GM23338 (cell line): Measurements from ENCODE around the gene ADAMTSL4. TPM values are rescaled to one million over a fixed set of nuclear protein-coding genes. Genes with fewer than 3 reads are reported as not detected.

ENCODE experiments used
- ATAC-seq: fragments of 200-7000 bp; cut with Tn5 transposase; 3 replicates; pipeline ENCODE4 v1.9.1; 2020
- DNase-seq: peaks from one replicate; pipeline ENCODE4 v3.0.0-alpha.2; 2015; ENCODE audit warnings: low spot score
- H2AFZ ChIP-seq: fragments of 200-600 bp; sonication (generic); 2 replicates; pipeline ENCODE4 v1.8.0; 2016; ENCODE audit warnings: antibody characterized with exemption, mild to moderate bottlenecking, moderate library complexity
- H3F3A ChIP-seq: fragments of 200-600 bp; sonication (generic); replicated peaks from 2 replicates; pipeline ENCODE4 v1.8.0; 2017; ENCODE audit warnings: antibody characterized with exemption, mixed run types, low read depth
- H3K27ac ChIP-seq: fragments of 200-600 bp; sonication (generic); 2 replicates; pipeline ENCODE4 v1.6.1; 2016; ENCODE audit warnings: low read depth
- H3K27me3 ChIP-seq: fragments of 200-600 bp; sonication (generic); 2 replicates; pipeline ENCODE4 v1.8.0; 2016; ENCODE audit warnings: mild to moderate bottlenecking, mixed run types, moderate library complexity; ENCODE audit not compliant: insufficient read depth
- H3K36me3 ChIP-seq: fragments of 200-600 bp; sonication (generic); 2 replicates; pipeline ENCODE4 v1.8.0; 2016; ENCODE audit warnings: mild to moderate bottlenecking; ENCODE audit not compliant: insufficient read depth
- H3K4me1 ChIP-seq: fragments of 200-600 bp; sonication (generic); 2 replicates; pipeline ENCODE4 v1.8.0; 2016; ENCODE audit warnings: mild to moderate bottlenecking, moderate library complexity; ENCODE audit not compliant: insufficient read depth
- H3K4me2 ChIP-seq: fragments of 200-600 bp; sonication (generic); 2 replicates; pipeline ENCODE4 v1.7.1; 2017; ENCODE audit warnings: mixed run types
- H3K4me3 ChIP-seq: fragments of 200-600 bp; sonication (generic); 2 replicates; pipeline ENCODE4 v1.6.1; 2016; ENCODE audit warnings: mixed run types
- H3K79me2 ChIP-seq: fragments of 200-600 bp; sonication (generic); replicated peaks from 2 replicates; pipeline ENCODE4 v1.8.0; 2017; ENCODE audit warnings: mild to moderate bottlenecking; ENCODE audit not compliant: insufficient read depth
- H3K9me2 ChIP-seq: fragments of 200-600 bp; sonication (generic); 2 replicates; pipeline ENCODE4 v1.8.0; 2017; ENCODE audit not compliant: insufficient read depth
- H4K20me1 ChIP-seq: fragments of 200-600 bp; sonication (generic); replicated peaks from 2 replicates; pipeline ENCODE4 v1.8.0; 2017; ENCODE audit warnings: mild to moderate bottlenecking; ENCODE audit not compliant: insufficient read depth
- H3K27ac Mint-ChIP-seq: 2 replicates; pipeline ENCODE4 v1.8.0; 2020; ENCODE audit warnings: inconsistent platforms, mild to moderate bottlenecking, moderate library complexity, mixed read lengths
- H3K27me3 Mint-ChIP-seq: 3 replicates; pipeline ENCODE4 v1.8.0; 2022; ENCODE audit warnings: low read depth, mild to moderate bottlenecking, moderate library complexity, mixed read lengths, inconsistent platforms; ENCODE audit not compliant: insufficient read depth, poor library complexity
- H3K36me3 Mint-ChIP-seq: 3 replicates; pipeline ENCODE4 v1.8.0; 2021; ENCODE audit warnings: low read depth, mild to moderate bottlenecking, inconsistent platforms, moderate library complexity, mixed read lengths
- H3K4me1 Mint-ChIP-seq: 3 replicates; pipeline ENCODE4 v1.8.0; 2020; ENCODE audit warnings: mild to moderate bottlenecking, inconsistent platforms, mixed read lengths
- H3K4me3 Mint-ChIP-seq: 3 replicates; pipeline ENCODE4 v1.8.0; 2021; ENCODE audit warnings: moderate library complexity, mild to moderate bottlenecking, inconsistent platforms, mixed read lengths
- H3K9me3 Mint-ChIP-seq: 3 replicates; pipeline ENCODE4 v1.8.0; 2020; ENCODE audit warnings: moderate library complexity, mild to moderate bottlenecking, inconsistent platforms, mixed read lengths
- CREB1 ChIP-seq: fragments of 250-450 bp; sonication (Bioruptor Pico); IDR thresholded peaks from 2 replicates; pipeline ENCODE4 v1.5.0; 2020; ENCODE audit warnings: low read depth, mild to moderate bottlenecking, moderate library complexity
- JUNB ChIP-seq: IDR thresholded peaks from one replicate; pipeline ENCODE4 v1.6.1; 2016; ENCODE audit warnings: antibody characterized with exemption; ENCODE audit not compliant: unreplicated experiment
- NANOG ChIP-seq: IDR thresholded peaks from 2 replicates; pipeline ENCODE4 v1.6.1; 2016; ENCODE audit warnings: antibody characterized with exemption, borderline replicate concordance
- POLR2AphosphoS5 ChIP-seq: IDR thresholded peaks from 2 replicates; pipeline ENCODE4 v1.6.1; 2016; ENCODE audit warnings: antibody characterized with exemption, low read depth
- ZNF114 ChIP-seq: fragments of 250-450 bp; sonication (Bioruptor Pico); IDR thresholded peaks from 2 replicates; pipeline ENCODE4 v1.5.0; 2020; ENCODE audit warnings: mild to moderate bottlenecking, moderate library complexity
- ZNF462 ChIP-seq: fragments of 250-450 bp; sonication (Bioruptor Pico); IDR thresholded peaks from 2 replicates; pipeline ENCODE4 v1.5.0; 2020; ENCODE audit warnings: mild to moderate bottlenecking, moderate library complexity
- polyA plus RNA-seq: library from polyadenylated mRNA; unstranded; fragments of >200 nt; fragmentation: Nextera tagmentation; extraction: Ambion mirVana; gene quantifications from 2 replicates; pipeline ENCODE4 v1.2.1, GENCODE V29; 2016
- total RNA-seq: library from RNA; depleted of rRNA; stranded (reverse); fragments of >200 nt; shearing (Covaris generic); gene quantifications from 2 replicates; pipeline ENCODE4 v1.2.3, GENCODE V29; 2014
- TF ChIP-seq, protein P1 (sequence below), 2 experiments: fragments of 200-600 bp in 1 of 2; sonication (generic) in 1 of 2; conservative IDR thresholded peaks; 2 replicates each; pipeline versions ENCODE4 v1.5.1 to v1.6.1; 2016 to 2017; ENCODE audit warnings: antibody characterized with exemption in 2 of 2, low read depth in 2 of 2, mild to moderate bottlenecking in 2 of 2, moderate library complexity in 1 of 2

Gene ADAMTSL4
- total and polyA plus RNA-seq, 2 experiments from 2014 or later = 5.3 to 5.8 TPM

GRCh38 chr1:150543500-150544143 lies 5.6 kb upstream of the ADAMTSL4 start (continued):
- TF ChIP-seq CREB1 (no peak), POLR2AphosphoS5 (no peak), ZNF462 (CRISPR knock-in tag) (no peak)
- TF ChIP-seq, protein P1, sequence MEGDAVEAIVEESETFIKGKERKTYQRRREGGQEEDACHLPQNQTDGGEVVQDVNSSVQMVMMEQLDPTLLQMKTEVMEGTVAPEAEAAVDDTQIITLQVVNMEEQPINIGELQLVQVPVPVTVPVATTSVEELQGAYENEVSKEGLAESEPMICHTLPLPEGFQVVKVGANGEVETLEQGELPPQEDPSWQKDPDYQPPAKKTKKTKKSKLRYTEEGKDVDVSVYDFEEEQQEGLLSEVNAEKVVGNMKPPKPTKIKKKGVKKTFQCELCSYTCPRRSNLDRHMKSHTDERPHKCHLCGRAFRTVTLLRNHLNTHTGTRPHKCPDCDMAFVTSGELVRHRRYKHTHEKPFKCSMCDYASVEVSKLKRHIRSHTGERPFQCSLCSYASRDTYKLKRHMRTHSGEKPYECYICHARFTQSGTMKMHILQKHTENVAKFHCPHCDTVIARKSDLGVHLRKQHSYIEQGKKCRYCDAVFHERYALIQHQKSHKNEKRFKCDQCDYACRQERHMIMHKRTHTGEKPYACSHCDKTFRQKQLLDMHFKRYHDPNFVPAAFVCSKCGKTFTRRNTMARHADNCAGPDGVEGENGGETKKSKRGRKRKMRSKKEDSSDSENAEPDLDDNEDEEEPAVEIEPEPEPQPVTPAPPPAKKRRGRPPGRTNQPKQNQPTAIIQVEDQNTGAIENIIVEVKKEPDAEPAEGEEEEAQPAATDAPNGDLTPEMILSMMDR (conservative IDR thresholded peaks at IDR 0.05; ENCODE audit: low read depth in 2 of 2) = no peak

GRCh38 chr1:150544204-150544603 lies 5.0 kb upstream of the ADAMTSL4 start:
- Histone ChIP-seq H3K9me2 (no peaks in the 10 kb centered on the region), H3K4me3 (no peak overlapping the region), H3K27me3 (peaks cover 23% of the 10 kb centered on the region), H3K79me2 (no peaks in the 10 kb centered on the region), H3K27ac (no peak overlapping the region), H4K20me1 (no peaks in the 10 kb centered on the region), H3K4me1 (no peaks in the 10 kb centered on the region), H3K4me2 (no peak overlapping the region), H3K36me3 (no peaks in the 10 kb centered on the region), H2AFZ (peak overlapping the region; percentile 84; the same call in 1 of the 2 replicates), H3F3A (peaks cover 9% of the 10 kb centered on the region)
- no peak overlapping the region for H3K27ac Mint-ChIP-seq
- ATAC-seq = no peak
- no peaks in the 10 kb centered on the region; the same call in 2 of the 3 replicates for H3K36me3 Mint-ChIP-seq
- H3K4me3 Mint-ChIP-seq = no peak overlapping the region
- peaks cover 26% of the 10 kb centered on the region for H3K27me3 Mint-ChIP-seq
- no peaks in the 10 kb centered on the region for H3K9me3 Mint-ChIP-seq
- H3K4me1 Mint-ChIP-seq = peaks cover 3% of the 10 kb centered on the region; the same call in 1 of the 3 replicates
- DNase-seq = no peak
- TF ChIP-seq POLR2AphosphoS5 (no peak), NANOG (no peak), JUNB (no peak), ZNF462 (CRISPR knock-in tag) (no peak), ZNF114 (no peak)
